Keratinocyte (primary cell): ENCODE data around the gene CNOT3. TPM values are rescaled to one million over a fixed set of nuclear protein-coding genes. Genes with fewer than 3 reads are reported as not detected.
A peak's percentile ranks its signal among the peaks of the same experiment; 100 is the strongest.
"Not testable (repeated sequence)": the region's sequence is repeated elsewhere in the genome, so short reads cannot be mapped to it uniquely, and the experiment has no call there.

Source experiments
- DNase-seq: peaks from one replicate; pipeline ENCODE4 v3.0.0-alpha.2; 2011; ENCODE audit warnings: low read depth, missing footprints, low spot score
- FAIRE-seq: peaks from 2 replicates; lab custom pipeline; 2011; peaks lifted over from hg19 to GRCh38; lab: Jason Lieb, UNC
- H2AFZ ChIP-seq: 2 replicates; pipeline ENCODE4 v1.6.0; 2012; ENCODE audit warnings: low read length, control low read depth, inconsistent platforms; ENCODE audit not compliant: control insufficient read depth
- H3K27ac ChIP-seq: 2 replicates; pipeline ENCODE4 v1.5.1; 2011; ENCODE audit warnings: low read length; ENCODE audit not compliant: control insufficient read depth, insufficient read depth
- H3K27me3 ChIP-seq: 3 replicates; pipeline ENCODE4 v1.6.0; 2011; ENCODE audit warnings: low read length; ENCODE audit not compliant: control insufficient read depth, insufficient read depth; ENCODE audit errors: extremely low read depth
- H3K36me3 ChIP-seq, 2 experiments: 2 replicates in 1 of 2; 3 replicates in 1 of 2; pipeline ENCODE4 v1.5.1; 2011; ENCODE audit warnings: low read length in 2 of 2, mild to moderate bottlenecking in 1 of 2; ENCODE audit not compliant: control insufficient read depth in 2 of 2, insufficient read depth in 2 of 2; ENCODE audit errors: extremely low read depth in 1 of 2
- H3K4me1 ChIP-seq: 3 replicates; pipeline ENCODE4 v1.5.1; 2011; ENCODE audit warnings: low read length; ENCODE audit not compliant: control insufficient read depth, insufficient read depth; ENCODE audit errors: extremely low read depth
- H3K4me2 ChIP-seq: 3 replicates; pipeline ENCODE4 v1.6.0; 2011; ENCODE audit warnings: low read depth, low read length; ENCODE audit not compliant: control insufficient read depth, insufficient read depth; ENCODE audit errors: extremely low read depth
- H3K4me3 ChIP-seq, 3 experiments: fragments of 200-600 bp in 1 of 3; sonication (generic) in 1 of 3; 2 replicates in 2 of 3; 3 replicates in 1 of 3; pipeline ENCODE4 v1.5.1; 2011 to 2016; ENCODE audit warnings: low read length in 3 of 3, mild to moderate bottlenecking in 3 of 3, control low read depth in 2 of 3, inconsistent platforms in 1 of 3, low read depth in 1 of 3, mixed read lengths in 1 of 3, mixed run types in 1 of 3, moderate library complexity in 1 of 3; ENCODE audit not compliant: control insufficient read depth in 2 of 3, insufficient read depth in 2 of 3; ENCODE audit errors: extremely low read depth in 1 of 3
- H3K79me2 ChIP-seq: 2 replicates; pipeline ENCODE4 v1.6.0; 2012; ENCODE audit warnings: low read length; ENCODE audit not compliant: control insufficient read depth, insufficient read depth
- H3K9ac ChIP-seq: 3 replicates; pipeline ENCODE4 v1.6.0; 2011; ENCODE audit warnings: low read length; ENCODE audit not compliant: control insufficient read depth, insufficient read depth; ENCODE audit errors: extremely low read depth
- H3K9me1 ChIP-seq: 3 replicates; pipeline ENCODE4 v1.6.0; 2011; ENCODE audit warnings: low read length; ENCODE audit not compliant: control insufficient read depth, insufficient read depth; ENCODE audit errors: extremely low read depth
- H3K9me3 ChIP-seq: 2 replicates; pipeline ENCODE4 v1.5.1; 2012; ENCODE audit warnings: low read depth, low read length; ENCODE audit not compliant: control insufficient read depth
- H4K20me1 ChIP-seq: 3 replicates; pipeline ENCODE4 v1.6.0; 2011; ENCODE audit warnings: low read length; ENCODE audit not compliant: control insufficient read depth, insufficient read depth; ENCODE audit errors: extremely low read depth
- EZH2 ChIP-seq: IDR thresholded peaks from one replicate; pipeline ENCODE4 v1.6.1; 2012; ENCODE audit warnings: inconsistent platforms, mild to moderate bottlenecking, low read length, moderate library complexity
- dilution Hi-C: fragments of 300-500 bp; cut with MboI; formaldehyde crosslinking; loops from one replicate; pipeline ENCODE4 v1.7.0; 2020; ENCODE audit warnings: low sequenced_read_pairs; ENCODE audit not compliant: extremely low pct_ligation_motif_present
- polyA plus RNA-seq, 5 experiments: library from polyadenylated mRNA; depleted of rRNA in 3 of 5; stranded (reverse) in 3 of 5; stranded (forward) in 1 of 5; unstranded in 1 of 5; fragments of >200 nt; gene quantifications; 1 replicate in 1 of 5; 2 replicates in 3 of 5; 3 replicates in 1 of 5; pipeline versions ENCODE4 v1.2.1 to v1.2.3, GENCODE V29; 2011 to 2012; ENCODE audit warnings: missing spikeins in 2 of 5, low read depth in 1 of 5, low replicate concordance in 1 of 5
- TF ChIP-seq, protein P1 (sequence below), 3 experiments: IDR thresholded peaks in 1 of 3; conservative IDR thresholded peaks in 1 of 3; optimal IDR thresholded peaks in 1 of 3; 2 replicates in 2 of 3; 3 replicates in 1 of 3; pipeline versions ENCODE3 to v1.5.1; 2011; ENCODE audit warnings: low read length in 3 of 3, mild to moderate bottlenecking in 3 of 3, moderate library complexity in 2 of 3, control low read depth in 1 of 3, inconsistent platforms in 1 of 3; ENCODE audit not compliant: insufficient read depth in 2 of 3; ENCODE audit errors: extremely low read depth in 1 of 3

The CNOT3 gene
- polyA plus RNA-seq, 1 donor (not counting 4 experiments of a cell fraction or from before 2014, with no cell fraction given) = 8.6 TPM

GRCh38 chr19:54096617-54097106 lies 40.9 kb upstream of the CNOT3 start:
- Histone ChIP-seq H3K4me3 (peak overlapping the region; percentile 36 to 64 (median 36)), H2AFZ (peak overlapping the region; percentile 92), H3K27ac (no peak overlapping the region), H3K4me2 (peak overlapping the region; percentile 82), H3K9me1 (no peaks in the 10 kb centered on the region), H3K9ac (peak overlapping the region; percentile 66), H4K20me1 (no peaks in the 10 kb centered on the region), H3K27me3 (no peaks in the 10 kb centered on the region), H3K36me3 (no peaks in the 10 kb centered on the region), H3K4me1 (peaks cover 7% of the 10 kb centered on the region), H3K79me2 (no peaks in the 10 kb centered on the region), H3K9me3 (no peaks in the 10 kb centered on the region)
- FAIRE-seq (no peak), DNase-seq (no peak)
- no peak for TF ChIP-seq EZH2
- TF ChIP-seq, protein P1, sequence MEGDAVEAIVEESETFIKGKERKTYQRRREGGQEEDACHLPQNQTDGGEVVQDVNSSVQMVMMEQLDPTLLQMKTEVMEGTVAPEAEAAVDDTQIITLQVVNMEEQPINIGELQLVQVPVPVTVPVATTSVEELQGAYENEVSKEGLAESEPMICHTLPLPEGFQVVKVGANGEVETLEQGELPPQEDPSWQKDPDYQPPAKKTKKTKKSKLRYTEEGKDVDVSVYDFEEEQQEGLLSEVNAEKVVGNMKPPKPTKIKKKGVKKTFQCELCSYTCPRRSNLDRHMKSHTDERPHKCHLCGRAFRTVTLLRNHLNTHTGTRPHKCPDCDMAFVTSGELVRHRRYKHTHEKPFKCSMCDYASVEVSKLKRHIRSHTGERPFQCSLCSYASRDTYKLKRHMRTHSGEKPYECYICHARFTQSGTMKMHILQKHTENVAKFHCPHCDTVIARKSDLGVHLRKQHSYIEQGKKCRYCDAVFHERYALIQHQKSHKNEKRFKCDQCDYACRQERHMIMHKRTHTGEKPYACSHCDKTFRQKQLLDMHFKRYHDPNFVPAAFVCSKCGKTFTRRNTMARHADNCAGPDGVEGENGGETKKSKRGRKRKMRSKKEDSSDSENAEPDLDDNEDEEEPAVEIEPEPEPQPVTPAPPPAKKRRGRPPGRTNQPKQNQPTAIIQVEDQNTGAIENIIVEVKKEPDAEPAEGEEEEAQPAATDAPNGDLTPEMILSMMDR (optimal IDR thresholded peaks at IDR 0.05 in 1 of 3, IDR thresholded peaks at IDR 0.05 in 1 of 3, conservative IDR thresholded peaks at IDR 0.05 in 1 of 3; ENCODE audit: extremely low read depth in 1 of 3, insufficient read depth in 2 of 3, low read length in 3 of 3) = peak; percentile 30 to 53 (median 41)
- dilution Hi-C loops = no loop called here

DNA sequence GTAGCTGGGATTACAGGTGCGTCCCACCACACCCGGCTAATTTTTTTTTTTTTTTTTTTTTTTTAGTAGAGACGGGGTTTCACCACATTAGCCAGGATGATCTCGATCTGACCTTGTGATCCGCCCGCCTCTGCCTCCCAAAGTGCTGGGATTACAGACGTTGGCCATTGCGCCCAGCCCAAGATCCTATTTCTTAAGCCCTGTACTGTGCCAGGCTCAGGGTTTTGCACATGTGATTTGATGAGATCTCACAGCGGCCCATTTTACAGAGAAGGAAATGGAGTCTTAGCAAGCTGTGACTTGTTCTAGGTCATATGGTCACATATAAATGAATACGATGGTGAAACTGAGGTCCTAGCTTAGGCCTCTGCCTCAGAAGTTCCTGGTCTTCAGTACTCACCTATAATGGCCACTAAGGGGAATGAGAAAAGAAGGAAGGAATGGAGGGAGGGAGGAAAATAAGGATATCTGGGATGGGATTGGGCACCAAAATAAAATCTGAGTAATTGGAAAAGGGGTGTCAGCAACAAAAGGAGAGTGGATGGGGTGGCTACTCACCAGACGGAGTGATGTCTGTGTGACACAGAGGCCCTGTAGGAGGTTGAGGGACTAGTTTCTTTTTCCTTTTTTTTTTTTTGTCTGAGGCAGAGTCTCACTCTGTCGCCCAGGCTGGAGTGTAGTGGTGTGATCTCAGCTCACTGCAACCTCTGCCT lies 38.2 kb upstream of the CNOT3 start:
- Histone ChIP-seq H2AFZ (no peak overlapping the region), H3K4me1 (peaks cover 12% of the 10 kb centered on the region), H3K9ac (no peak overlapping the region), H3K9me1 (no peaks in the 10 kb centered on the region), H3K79me2 (peaks cover 16% of the 10 kb centered on the region), H3K4me2 (no peak overlapping the region), H3K4me3 (no peak overlapping the region), H4K20me1 (no peaks in the 10 kb centered on the region), H3K27ac (no peak overlapping the region), H3K9me3 (no peaks in the 10 kb centered on the region), H3K27me3 (no peaks in the 10 kb centered on the region), H3K36me3 (no peaks in the 10 kb centered on the region)
- dilution Hi-C loops = no loop called here
- FAIRE-seq (no peak), DNase-seq (no peak)
- no peak for TF ChIP-seq EZH2
- TF ChIP-seq, protein P1 (optimal IDR thresholded peaks at IDR 0.05 in 1 of 3, IDR thresholded peaks at IDR 0.05 in 1 of 3, conservative IDR thresholded peaks at IDR 0.05 in 1 of 3; ENCODE audit: extremely low read depth in 1 of 3, insufficient read depth in 2 of 3, low read length in 3 of 3) = no peak

GRCh38 chr19:54099903-54100255 lies 37.7 kb upstream of the CNOT3 start:
- H3K4me3 ChIP-seq, DNase-seq, H2AFZ ChIP-seq, H3K9me3 ChIP-seq, H3K36me3 ChIP-seq, H3K27me3 ChIP-seq, H3K4me2 ChIP-seq, H3K9ac ChIP-seq, FAIRE-seq, dilution Hi-C loops, H3K27ac ChIP-seq, H3K9me1 ChIP-seq, H4K20me1 ChIP-seq: not testable (repeated sequence)
- Histone ChIP-seq H3K4me1 (peaks cover 12% of the 10 kb centered on the region), H3K79me2 (peaks cover 18% of the 10 kb centered on the region)
